Measurements from ENCODE around the gene LINC00305.
A peak's percentile ranks its signal among the peaks of the same experiment; 100 is the strongest.

LINC00305 gene

DNA sequence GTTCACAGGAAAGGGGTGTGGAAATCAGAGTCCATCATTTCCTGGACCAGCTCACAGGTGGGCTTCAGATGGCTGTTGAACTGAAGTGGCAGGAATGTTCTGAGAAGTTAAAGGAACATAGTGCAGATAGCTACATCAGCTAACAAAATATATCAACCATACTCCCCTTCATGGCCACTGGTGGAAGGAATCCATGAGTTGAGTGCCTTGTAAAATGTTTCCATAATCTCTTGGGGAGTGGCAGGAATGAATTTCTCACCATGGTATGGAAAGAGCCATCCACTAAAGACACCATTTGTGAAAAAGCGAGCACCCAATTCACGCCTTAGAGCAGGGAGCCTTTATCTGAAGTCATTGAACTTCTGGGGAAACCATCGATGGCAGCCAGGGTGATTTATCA is at the start of gene LINC00305:
Gene LINC00305, minus strand, starts transcription at position 101 of the 400 bp plus-strand sequence.
- no peak for DNase-seq

DNA sequence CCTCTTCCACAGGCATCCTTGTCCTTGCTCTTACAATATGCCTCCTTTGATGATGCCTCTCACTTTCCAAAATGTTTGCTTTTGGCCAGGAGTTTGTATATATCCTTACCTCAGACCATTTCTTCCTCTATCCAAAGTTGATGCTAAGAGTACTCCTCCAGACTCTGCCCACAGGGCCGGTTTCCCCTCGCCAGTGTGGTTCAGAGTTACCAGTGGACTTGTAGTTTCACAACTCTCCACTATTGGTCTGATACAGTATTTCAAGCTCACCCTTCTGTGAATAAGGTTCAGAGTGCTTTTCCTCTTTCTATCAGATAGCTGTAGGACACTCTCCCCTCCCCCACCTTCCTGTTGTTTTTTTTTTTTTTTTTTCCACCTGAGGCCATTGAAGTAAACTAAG is 42.2 kb upstream of the LINC00305 start:
- no peak for DNase-seq

DNA sequence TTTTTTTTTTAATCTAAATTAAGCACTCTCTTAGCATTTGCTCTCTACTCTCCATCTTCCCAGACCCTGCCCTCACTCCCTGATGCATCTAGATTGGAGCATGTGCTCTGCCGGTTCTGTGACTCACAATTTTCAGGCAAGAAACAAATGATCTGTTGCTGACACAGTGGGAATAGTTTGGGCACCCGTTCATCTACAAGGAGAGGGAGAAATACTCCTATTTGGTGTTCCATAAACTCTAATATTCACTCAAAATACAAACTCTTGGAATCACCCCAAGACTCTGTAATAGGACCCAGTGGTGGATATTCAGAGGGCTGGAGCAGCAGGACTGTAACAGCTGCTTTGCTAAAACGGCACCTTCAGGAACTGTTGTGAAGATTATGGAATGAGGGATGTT is 37.1 kb upstream of the LINC00305 start:
- no peak for DNase-seq

DNA sequence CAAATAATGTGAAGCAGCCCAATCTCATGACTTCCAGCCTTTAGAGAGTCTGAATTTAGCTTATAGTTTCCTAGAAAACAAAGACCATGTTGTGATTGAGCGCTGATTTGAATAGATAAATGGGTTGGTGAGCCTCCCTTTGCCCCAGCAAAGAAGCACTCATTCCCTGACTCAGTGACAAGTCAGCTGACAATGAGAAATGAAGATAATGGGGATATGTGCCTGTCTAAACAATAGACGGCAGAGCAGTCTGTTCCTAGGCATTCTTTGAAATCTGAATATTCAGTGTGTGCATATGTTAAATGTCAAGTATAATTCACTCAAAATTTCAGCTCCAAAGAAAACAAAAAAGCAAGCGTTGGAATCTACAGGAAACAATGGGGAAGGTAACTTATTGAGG is 34.8 kb upstream of the LINC00305 start:
- DNase-seq = no peak

DNA sequence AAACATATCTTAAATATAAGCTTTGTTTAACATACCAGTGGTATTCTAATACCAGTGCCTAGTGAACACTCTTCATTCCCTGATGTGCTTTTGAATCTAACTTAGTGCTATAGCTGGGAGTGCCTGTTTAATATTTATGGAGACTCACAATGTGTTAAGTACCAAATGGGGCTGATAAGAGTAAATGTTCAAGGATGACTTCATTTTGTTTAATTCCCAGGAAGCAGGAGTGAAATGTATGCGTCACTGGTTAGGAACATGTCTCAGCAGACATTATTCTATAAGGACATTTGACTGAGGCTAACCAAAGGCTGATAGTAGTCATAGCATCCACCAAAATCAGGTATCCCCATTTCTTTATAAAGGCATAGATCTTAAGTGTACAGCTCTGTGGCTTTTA is 31.7 kb upstream of the LINC00305 start:
- DNase-seq = no peak

DNA sequence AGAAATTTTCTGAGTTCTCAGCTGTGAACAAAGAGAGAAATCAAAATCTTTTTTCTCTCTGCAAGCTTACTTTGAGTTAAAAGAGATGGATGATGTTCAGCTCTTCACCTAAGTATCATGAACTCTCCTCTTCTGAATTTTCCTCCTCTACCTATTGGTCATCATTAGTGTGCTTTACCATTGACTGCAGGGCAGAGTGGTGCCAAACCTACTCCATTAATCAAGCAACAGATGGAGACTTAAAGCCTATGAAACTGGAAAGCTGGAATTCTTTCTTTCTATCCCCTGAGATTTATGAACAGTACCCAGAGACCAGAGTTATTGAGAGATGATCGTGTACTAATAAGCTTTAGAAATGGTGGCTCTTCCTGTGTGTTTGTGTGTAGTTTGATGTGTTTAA is 31.3 kb upstream of the LINC00305 start:
- DNase-seq = no peak

DNA sequence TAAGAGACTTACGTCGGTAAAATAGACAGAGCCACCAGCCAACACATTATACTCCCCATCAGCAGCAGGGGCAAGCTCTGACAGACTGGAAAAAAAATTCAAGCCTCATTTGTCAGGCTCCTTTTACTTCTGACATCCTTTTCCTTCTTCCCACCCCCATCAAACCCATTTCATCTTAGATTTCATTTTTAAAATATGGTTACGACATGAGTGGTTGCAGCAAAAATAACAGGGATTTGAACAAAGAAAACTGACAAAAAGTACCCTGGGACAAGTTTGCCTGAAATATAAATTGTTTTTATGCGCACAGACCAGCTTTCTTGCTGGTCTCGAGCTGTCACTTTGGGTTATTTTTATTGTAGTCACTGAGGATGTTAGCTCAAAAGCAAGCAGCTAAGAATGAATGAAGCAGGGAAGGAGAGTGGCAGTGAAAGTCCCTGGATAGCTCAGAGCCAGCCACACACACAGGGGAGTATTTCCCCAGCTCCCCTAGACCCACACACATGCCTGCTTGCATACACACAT is 30.7 kb upstream of the LINC00305 start:
- no peak for DNase-seq

DNA sequence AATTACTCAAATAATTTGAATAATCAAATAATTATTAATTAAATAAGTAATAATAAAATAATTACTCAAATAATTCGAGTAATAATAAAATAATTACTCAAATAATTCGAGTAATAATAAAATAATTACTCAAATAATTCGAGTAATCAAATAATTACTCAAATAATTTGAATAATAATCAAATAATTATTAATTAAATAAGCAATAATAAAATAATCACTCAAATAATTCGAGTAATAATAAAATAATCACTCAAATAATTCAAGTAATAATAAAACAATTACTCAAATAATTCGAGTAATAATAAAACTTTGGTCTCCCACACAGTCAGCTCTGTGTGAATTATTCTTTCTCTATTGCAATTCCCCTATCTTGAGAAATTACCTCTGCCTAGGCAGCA is 30.0 kb upstream of the LINC00305 start:
- DNase-seq = no peak

DNA sequence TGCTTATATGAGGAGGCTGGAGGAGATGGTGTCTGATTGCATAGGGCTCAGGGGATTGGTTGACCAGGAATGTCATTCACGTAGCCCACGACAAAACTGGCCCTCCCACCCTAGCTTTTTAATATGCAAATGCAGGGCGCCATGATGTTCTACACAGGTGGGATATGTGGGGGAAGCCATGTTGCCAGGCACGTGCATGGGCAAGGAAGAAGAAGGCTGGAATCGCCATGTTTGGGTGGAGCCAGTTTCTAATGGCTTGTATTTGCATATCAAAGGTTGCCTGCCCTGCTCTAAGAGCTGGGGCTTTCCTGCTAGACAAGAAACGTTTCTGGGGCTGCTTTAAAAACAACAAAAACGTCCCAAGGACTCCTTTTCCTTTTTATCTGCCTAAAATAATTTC is 26.5 kb upstream of the LINC00305 start:
- no peak for DNase-seq

DNA sequence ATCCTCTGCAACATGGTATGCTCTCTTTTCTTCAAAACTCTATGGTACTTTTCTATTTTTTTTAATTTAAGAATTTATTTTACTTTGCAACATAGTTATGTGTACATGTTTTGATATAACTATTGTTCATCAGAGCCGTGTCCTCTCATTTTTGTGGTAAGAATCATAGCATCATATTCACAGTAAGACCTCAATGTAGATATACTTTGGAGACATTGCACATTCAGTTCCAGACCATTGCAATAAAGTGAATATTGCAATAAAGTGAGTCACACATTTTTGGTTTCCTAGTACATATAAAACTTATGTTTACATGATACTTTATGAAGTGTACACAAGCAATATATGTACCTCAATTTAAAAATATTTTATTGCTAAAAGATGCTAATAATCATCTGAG is 22.7 kb upstream of the LINC00305 start:
- no peak for DNase-seq

DNA sequence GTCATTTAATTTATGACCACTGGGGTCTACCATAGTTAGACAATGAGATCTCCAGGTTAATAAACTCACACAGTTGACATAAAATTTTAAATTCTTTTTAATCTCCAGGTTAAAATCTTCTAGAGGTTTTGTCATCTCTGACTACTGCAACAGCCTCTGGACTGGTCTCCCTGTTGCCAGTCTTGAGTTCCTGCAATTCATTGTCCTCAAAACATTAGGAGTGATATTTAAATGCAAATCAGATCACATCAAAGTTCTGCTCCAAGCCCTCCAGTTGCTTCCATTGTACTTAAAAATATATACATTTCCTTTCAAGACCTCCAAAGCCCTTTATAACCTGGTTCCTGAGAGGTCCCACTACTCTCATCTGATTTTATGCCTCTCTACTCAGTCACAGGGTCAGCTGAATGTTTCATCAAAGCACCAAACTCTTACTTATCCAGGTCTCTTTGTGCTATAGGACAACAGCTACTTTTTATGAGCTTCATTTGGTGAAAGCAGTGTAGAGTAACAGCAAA is 18.6 kb upstream of the LINC00305 start:
- no peak for DNase-seq

DNA sequence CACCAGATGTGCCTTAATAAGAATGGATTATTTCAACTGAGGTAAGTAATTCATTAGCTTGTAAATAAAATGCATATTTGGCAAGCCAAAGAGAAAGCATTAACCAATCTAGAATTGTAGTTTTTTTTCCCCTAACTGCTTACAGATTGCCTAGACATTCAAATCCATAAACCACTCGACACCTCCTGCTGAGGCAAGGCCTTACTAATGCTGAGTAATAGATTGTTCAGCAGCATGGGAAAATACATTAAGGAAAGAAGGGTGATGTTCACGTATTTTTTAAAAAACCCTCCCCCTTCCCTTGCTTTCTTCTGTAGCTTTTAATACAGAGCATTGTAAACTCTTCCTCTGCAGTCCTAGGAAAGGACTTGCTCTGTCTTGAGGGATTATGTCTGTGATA is 17.0 kb upstream of the LINC00305 start:
- DNase-seq = no peak

DNA sequence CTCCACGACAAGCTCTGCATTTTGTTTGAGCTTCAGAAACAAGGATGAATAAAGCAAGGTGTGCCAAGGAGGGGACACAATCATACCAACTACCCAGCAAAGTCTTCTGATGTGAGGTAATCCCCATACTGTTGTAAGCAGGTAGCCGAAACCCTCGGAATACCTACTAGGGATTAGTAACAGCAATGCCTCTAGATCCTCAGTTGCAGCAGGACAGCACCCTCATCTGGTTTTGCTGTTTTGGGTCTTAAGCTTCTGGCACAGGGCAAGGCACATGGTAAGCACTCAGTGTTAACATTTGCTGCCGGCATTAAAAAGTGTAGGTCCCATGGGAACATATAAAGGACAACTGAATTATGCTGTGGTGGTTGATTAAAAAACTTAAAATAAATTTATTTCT is 16.0 kb upstream of the LINC00305 start:
- DNase-seq = no peak

DNA sequence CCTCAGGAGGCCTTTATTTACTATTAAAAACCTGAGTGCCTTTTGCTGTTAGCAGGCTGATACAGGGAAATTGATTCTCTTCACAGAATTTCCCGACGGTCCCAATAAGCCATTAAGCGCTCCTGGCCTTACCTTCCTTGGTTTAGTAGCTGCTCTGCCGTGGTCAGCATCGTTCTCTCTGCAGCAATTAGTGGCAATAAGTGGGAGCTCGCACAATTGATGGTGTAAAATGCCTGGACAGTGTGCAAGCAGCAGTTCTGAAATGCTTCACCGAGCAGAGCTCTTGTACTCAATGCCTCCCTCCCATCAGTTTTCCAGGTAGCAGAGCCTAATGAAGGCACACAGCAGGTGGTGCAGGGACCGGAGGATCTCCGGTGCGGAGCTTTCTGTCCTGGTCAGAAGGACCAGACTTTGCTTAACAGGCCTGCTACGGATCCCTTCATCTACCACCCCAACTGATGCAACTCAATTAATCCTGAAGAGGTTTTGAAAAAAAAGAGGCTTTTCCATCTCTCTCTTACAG is 1.1 kb upstream of the LINC00305 start:
- no peak for DNase-seq

DNA sequence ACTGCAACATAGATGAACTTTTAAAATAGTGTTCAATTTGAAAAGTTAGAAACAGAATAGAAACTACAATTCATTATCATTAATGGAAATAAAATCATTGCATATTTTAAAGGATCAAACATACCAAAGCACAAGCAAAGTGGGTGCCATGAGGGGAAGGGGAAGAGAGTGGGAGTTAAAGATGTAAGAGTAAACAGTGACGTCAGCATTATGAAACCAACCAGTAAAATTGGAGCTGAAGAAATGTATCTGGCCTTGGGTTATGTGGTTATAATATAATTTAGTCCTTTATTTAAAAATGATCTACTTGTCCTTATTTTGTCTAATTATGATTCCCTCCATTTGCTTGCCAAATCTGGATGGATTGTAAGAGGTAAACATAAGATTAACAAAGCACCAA is 6.0 kb downstream of the LINC00305 start:
- DNase-seq = no peak

DNA sequence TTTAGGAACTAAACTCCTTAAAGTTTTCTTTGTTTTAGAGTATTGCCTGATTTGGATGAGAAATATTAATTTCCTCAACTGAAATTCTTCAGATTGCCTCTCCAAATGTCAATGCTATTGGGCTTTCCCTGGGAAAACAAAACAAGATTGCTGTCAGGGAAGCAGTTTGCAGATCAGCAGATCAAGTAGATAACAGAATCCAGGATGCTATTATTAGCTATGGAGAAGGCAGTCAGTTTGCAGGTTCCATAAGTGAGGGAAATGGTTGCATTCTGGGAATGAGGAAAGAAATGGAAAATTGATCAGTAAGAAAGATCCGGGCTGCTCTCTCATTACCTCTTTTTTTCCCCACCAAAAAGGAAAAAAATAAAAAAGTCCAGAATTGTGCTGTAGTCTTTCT is 11.0 kb downstream of the LINC00305 start:
- no peak for DNase-seq

DNA sequence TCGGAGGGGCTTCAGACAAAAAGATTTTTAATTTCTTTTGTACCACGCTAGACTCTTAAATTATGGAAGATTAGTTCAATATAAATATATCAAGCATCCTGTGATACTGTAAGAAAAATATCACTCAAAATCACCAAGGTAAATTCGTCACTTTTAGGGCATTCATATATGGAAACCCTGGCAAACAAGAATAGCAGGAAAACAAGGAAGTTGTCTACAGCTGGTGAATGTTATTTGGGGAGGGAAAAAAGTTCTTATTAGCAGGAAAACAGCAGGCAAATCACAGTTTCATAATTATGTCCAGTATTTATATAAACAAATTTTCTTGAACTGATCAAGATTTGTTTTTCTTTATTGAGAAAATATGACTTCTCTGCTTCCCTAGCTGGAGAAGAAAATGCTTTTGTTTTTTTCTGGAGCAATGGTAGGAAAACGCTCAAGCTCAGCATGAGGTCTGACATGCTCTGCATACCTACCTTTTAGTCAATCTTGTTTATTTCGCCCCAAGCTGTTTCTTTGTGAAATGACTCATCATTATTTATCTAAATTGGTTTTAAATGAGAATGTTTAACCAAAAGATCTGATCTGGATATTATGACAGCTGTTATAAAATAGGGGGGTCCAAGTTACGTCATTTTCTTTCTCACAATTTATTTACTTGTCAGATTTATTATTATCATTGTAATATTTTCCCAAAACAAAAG is 14.7 kb downstream of the LINC00305 start:
- DNase-seq = no peak

DNA sequence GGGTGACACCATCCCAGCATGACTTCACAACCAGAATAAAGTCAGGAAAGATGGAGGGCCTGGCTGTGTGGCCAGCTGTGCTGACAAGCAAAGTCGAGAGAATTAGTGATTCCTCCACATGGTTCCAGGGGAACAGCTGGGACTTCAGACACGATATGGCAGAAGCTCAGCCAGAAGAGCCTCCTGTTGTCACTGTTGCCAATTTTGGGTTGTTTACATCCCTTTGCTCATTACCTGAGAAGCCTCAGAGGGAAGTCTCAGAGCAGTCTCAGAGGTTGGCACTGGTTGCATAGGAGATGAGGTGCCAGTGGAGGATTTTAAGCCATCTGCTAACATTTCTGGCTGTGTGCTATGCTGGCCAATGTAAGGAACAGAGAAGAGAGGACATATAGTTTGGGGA is 16.0 kb downstream of the LINC00305 start:
- DNase-seq = no peak

DNA sequence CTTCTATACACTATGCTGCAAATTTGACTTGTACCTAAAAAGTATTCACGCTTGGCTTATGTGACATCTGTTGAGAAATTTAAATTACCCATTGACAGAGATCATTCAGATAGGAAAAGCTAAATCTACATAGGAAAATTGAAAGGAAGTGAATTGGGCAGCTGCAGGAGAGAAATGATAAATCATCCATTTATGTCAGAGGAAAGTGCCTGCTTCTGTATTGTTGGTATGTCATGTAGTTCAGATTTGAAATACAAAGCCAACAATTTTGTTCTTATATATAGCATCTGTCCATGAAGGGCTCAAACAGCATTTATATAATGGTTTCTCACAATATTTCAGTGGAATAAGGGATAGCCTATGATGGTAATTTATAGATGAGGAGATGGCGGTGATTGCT is 17.6 kb downstream of the LINC00305 start:
- no peak for DNase-seq

DNA sequence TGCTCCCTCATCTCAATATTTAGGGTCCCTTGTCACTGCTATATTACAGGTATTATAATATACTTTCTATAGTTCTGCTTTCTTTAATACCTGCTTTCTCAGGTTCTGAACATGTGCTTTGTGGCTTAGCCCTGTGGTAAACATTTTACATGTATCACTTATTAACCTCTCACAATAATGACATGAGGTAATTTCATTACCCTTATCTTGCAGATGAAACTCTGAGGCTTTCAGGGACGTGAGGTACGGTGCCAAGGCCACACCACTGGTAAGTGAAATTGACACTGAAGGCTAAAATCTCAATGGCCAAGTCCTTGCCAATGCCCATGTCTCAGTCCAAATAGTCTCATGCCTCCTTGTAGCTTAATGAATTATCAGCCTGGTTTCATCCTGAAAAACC is 21.7 kb downstream of the LINC00305 start:
- no peak for DNase-seq

DNA sequence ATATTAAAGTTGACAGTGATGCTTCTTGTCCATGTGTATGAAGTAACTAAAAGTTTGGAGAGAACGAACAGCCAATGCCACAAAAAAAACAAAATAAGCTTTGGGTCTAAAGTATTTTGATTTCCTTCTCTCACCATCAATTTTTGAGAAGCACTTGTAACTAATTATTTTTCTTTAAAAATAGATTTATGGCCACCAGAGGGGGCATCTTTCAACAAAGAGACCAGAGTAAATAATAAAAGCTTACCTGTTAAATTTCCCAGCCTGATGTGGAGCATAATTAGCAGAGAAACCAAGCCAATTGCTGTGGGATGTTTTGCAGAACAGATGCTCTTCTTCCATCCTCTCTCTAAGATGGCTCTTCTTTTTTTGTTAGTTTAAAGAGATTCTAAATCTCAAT is 29.0 kb downstream of the LINC00305 start:
- peak; percentile 50 for DNase-seq

DNA sequence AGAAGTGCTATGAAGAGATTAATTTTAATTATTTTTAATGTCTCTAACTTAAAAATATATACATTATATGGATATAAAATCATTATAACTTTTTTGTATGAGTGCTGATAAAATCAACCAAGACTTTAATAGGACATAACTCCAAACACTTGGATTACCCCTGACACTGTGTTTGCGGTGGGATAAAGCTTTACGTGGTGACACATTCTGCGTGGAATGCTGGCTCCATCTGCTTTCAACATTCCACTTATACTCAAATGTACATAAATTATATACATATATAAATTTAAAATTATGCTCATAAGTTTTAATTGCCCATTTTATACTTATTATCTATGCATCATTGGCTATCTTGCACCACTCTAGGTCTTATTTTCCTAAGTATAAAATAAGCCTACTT is 30.5 kb downstream of the LINC00305 start:
- DNase-seq = no peak

DNA sequence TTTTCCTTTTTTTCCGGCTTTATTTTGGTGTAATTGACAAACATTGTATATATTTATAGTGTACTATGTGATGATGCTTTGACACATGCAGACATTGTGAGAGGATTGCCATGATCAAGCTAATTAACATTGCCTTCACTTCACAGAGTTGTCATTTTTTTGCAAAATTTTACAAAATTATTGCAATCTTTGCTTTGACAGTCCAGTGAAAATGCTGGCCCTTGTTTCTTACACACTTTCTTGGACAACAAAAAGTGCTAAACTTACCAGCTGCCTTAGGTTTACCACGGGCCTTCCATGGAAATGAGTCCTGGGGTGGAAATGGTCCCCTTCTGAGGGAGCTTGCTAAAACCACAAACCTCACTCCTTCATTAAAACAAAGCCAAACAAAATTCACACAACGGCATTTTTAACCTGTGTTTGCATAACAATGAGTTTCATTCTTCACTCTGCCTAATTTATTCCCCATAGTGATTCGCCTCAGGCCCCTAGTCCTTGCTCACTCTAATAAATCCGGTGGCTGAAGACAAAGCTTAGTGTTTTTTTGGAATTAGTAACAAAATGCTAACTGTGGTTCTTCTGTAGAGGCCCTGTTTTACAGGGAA is 32.2 kb downstream of the LINC00305 start:
- DNase-seq = no peak

DNA sequence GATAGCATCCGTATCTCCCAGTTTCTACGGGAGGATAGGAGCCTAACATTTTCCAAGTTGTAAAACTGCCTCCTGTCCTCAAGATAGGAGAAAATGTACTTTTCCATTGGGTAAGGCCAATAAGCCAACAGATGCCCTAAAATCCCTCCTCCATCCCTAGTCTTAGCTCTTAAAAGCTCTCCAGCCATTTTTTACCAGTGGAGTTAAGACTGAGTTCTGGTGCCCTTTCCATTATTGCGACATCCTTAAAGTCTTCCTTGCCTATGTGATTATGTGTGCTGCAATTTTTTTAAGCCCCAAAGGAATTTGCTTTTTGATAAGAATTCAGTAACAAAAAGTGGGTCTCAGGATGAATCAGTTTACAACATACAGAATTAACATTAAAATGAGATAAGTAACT is 33.0 kb downstream of the LINC00305 start:
- no peak for DNase-seq

Measured in COR-L47 (cell line).